Fibroblast of lung (primary cell): ENCODE results near the gene CLEC4F. TPM values are rescaled to one million over a fixed set of nuclear protein-coding genes. Genes with fewer than 3 reads are reported as not detected.

Experiments used
- DNase-seq, 2 donors: peaks; one replicate each; pipeline versions ENCODE4 v3.0.0 to v3.0.0-alpha.2; 2010; ENCODE audit warnings: low read depth in 2 of 2
- H2AFZ ChIP-seq: 2 replicates; pipeline ENCODE4 v1.5.1; 2012; ENCODE audit warnings: low read length, control low read depth, inconsistent platforms
- H3K27ac ChIP-seq: 2 replicates; pipeline ENCODE4 v1.5.1; 2011; ENCODE audit warnings: low read length, control low read depth; ENCODE audit not compliant: insufficient read depth
- H3K27me3 ChIP-seq: 2 replicates; pipeline ENCODE4 v1.5.1; 2011; ENCODE audit warnings: mild to moderate bottlenecking, low read length; ENCODE audit not compliant: control insufficient read depth, insufficient read depth
- H3K36me3 ChIP-seq: 2 replicates; pipeline ENCODE4 v1.5.1; 2011; ENCODE audit warnings: low read length; ENCODE audit not compliant: control insufficient read depth, insufficient read depth
- H3K4me1 ChIP-seq: 2 replicates; pipeline ENCODE4 v1.5.1; 2011; ENCODE audit warnings: low read length; ENCODE audit not compliant: control insufficient read depth, insufficient read depth; ENCODE audit errors: extremely low read depth
- H3K4me2 ChIP-seq: 2 replicates; pipeline ENCODE4 v1.5.1; 2011; ENCODE audit warnings: low read length, control low read depth; ENCODE audit not compliant: insufficient read depth; ENCODE audit errors: extremely low read depth
- H3K4me3 ChIP-seq, 4 experiments: fragments of 200-600 bp in 1 of 4; sonication (generic) in 1 of 4; replicated peaks in 1 of 4; 2 replicates each; pipeline ENCODE4 v1.5.1; 2011 to 2016; ENCODE audit warnings: low read length in 4 of 4, low read depth in 3 of 4, mild to moderate bottlenecking in 3 of 4, control low read depth in 2 of 4, inconsistent platforms in 1 of 4, mixed read lengths in 1 of 4; ENCODE audit not compliant: insufficient read depth in 1 of 4; ENCODE audit errors: control extremely low read depth in 1 of 4
- H3K79me2 ChIP-seq: 2 replicates; pipeline ENCODE4 v1.5.1; 2012; ENCODE audit warnings: mild to moderate bottlenecking, low read length, inconsistent platforms; ENCODE audit not compliant: control insufficient read depth, insufficient read depth
- H3K9ac ChIP-seq: 2 replicates; pipeline ENCODE4 v1.5.1; 2011; ENCODE audit warnings: mild to moderate bottlenecking, low read length, control low read depth; ENCODE audit not compliant: insufficient read depth
- H3K9me3 ChIP-seq: 2 replicates; pipeline ENCODE4 v1.5.1; 2012; ENCODE audit warnings: low read depth, low read length; ENCODE audit not compliant: control insufficient read depth, insufficient read depth
- H4K20me1 ChIP-seq: 2 replicates; pipeline ENCODE4 v1.5.1; 2011; ENCODE audit warnings: low read length; ENCODE audit not compliant: control insufficient read depth, insufficient read depth; ENCODE audit errors: extremely low read depth
- CTCF ChIP-seq, 2 donors: IDR thresholded peaks in 1 of 2; conservative IDR thresholded peaks in 1 of 2; 1 replicate in 1 of 2; 2 replicates in 1 of 2; pipeline ENCODE4 v1.5.1; 2011 to 2012; ENCODE audit warnings: low read length in 2 of 2, control low read depth in 1 of 2, inconsistent platforms in 1 of 2, low read depth in 1 of 2, mild to moderate bottlenecking in 1 of 2
- EZH2 ChIP-seq: IDR thresholded peaks from 2 replicates; pipeline ENCODE4 v1.5.1; 2012; ENCODE audit warnings: low read length, control low read depth, mild to moderate bottlenecking; ENCODE audit errors: missing control alignments
- polyA minus RNA-seq: library from RNA; depleted of rRNA, polyadenylated mRNA; stranded (reverse); fragments of >200 nt; gene quantifications from 2 replicates; pipeline ENCODE4 v1.2.3, GENCODE V29; 2011; ENCODE audit warnings: low replicate concordance
- polyA plus RNA-seq, 2 donors: library from polyadenylated mRNA; depleted of rRNA in 1 of 2; stranded (reverse) in 1 of 2; unstranded in 1 of 2; fragments of >200 nt; gene quantifications; 2 replicates each; pipeline ENCODE4 v1.2.1, GENCODE V29; 2011 to 2012; ENCODE audit warnings: missing spikeins in 1 of 2
- total RNA-seq: library from RNA; depleted of rRNA; stranded (reverse); fragments of >200 nt; gene quantifications from 2 replicates; pipeline ENCODE4 v1.2.1, GENCODE V29; 2014

The CLEC4F gene, protein sequence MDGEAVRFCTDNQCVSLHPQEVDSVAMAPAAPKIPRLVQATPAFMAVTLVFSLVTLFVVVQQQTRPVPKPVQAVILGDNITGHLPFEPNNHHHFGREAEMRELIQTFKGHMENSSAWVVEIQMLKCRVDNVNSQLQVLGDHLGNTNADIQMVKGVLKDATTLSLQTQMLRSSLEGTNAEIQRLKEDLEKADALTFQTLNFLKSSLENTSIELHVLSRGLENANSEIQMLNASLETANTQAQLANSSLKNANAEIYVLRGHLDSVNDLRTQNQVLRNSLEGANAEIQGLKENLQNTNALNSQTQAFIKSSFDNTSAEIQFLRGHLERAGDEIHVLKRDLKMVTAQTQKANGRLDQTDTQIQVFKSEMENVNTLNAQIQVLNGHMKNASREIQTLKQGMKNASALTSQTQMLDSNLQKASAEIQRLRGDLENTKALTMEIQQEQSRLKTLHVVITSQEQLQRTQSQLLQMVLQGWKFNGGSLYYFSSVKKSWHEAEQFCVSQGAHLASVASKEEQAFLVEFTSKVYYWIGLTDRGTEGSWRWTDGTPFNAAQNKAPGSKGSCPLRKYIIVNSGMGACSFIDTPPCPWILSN
- not detected in 2 replicates for total RNA-seq
- not detected in 2 replicates for polyA plus RNA-seq
- polyA plus RNA-seq (2012) = not detected in 2 replicates
- polyA minus RNA-seq = not detected in 2 replicates

DNA sequence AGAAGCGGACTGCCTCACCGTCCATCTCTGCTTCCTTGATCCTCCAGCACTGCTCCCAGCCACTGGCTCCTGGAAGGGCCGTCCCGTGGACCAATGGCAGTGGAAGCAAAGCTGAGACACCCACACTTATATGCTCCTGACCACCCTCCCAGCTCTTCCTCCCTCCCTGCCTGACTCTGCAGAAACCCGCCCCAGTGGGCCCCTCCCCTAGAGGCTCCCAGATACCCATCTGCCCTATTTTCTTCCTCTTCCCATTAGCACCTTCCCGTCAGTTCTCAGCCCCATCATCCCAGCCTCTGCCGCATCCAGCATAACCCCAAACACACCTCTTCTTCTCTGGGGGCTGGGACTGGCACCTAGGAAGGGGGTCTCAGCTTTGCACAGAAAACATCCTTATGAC lies at the start of gene CLEC4F:
TSS of gene CLEC4F (minus strand) at position 101 of the 400 bp plus-strand sequence. CDS start at position 25, 76 bp downstream.
- H3K4me2 ChIP-seq = no peak within 1 kb of the TSS

GRCh38 chr2:70868970-70869369 lies 48.6 kb upstream of the CLEC4F start:
- no peak for DNase-seq
- H3K27ac ChIP-seq = no peak overlapping the region
- H2AFZ ChIP-seq = no peak overlapping the region
- H3K4me3 ChIP-seq = no peak overlapping the region
- no peak for TF ChIP-seq EZH2
- no peak for TF ChIP-seq CTCF (conservative IDR thresholded peaks at IDR 0.05 in 1 of 2, IDR thresholded peaks at IDR 0.05 in 1 of 2; ENCODE audit: low read depth in 1 of 2, low read length in 2 of 2)
- no peaks in the 10 kb centered on the region for H4K20me1 ChIP-seq
- H3K9me3 ChIP-seq = no peaks in the 10 kb centered on the region
- no peak overlapping the region for H3K9ac ChIP-seq
- H3K27me3 ChIP-seq = no peaks in the 10 kb centered on the region
- H3K4me2 ChIP-seq = no peak overlapping the region
- H3K36me3 ChIP-seq = no peaks in the 10 kb centered on the region
- H3K79me2 ChIP-seq = no peaks in the 10 kb centered on the region
- H3K4me1 ChIP-seq = peaks cover 2% of the 10 kb centered on the region

More for the DNA sequence above, at the start of gene CLEC4F:
- no peaks in the 10 kb centered on the region for H3K9me3 ChIP-seq
- H3K4me3 ChIP-seq = no peak within 1 kb of the TSS
- TF ChIP-seq EZH2 (no peak), CTCF (conservative IDR thresholded peaks at IDR 0.05 in 1 of 2, IDR thresholded peaks at IDR 0.05 in 1 of 2; ENCODE audit: low read depth in 1 of 2, low read length in 2 of 2) (no peak)
- no peak within 1 kb of the TSS for H3K9ac ChIP-seq
- H3K79me2 ChIP-seq = no peaks in the 10 kb centered on the region
- H4K20me1 ChIP-seq = no peaks in the 10 kb centered on the region
- H3K27ac ChIP-seq = no peak within 1 kb of the TSS
- no peaks in the 10 kb centered on the region for H3K4me1 ChIP-seq
- peaks cover 7% of the 10 kb centered on the region for H3K27me3 ChIP-seq
- H3K36me3 ChIP-seq = no peaks in the 10 kb centered on the region
- DNase-seq = no peak
- no peak within 1 kb of the TSS for H2AFZ ChIP-seq

GRCh38 chr2:70861777-70862625 lies 41.6 kb upstream of the CLEC4F start:
- no peak overlapping the region for H3K4me3 ChIP-seq
- no peak overlapping the region for H2AFZ ChIP-seq
- H3K4me2 ChIP-seq = peak overlapping the region; percentile 25
- H3K4me1 ChIP-seq = no peaks in the 10 kb centered on the region
- H3K27ac ChIP-seq = no peak overlapping the region
- peak; percentile 95 for TF ChIP-seq CTCF (conservative IDR thresholded peaks at IDR 0.05 in 1 of 2, IDR thresholded peaks at IDR 0.05 in 1 of 2; ENCODE audit: low read depth in 1 of 2, low read length in 2 of 2)
- TF ChIP-seq EZH2 = no peak
- no peaks in the 10 kb centered on the region for H3K79me2 ChIP-seq
- no peak overlapping the region for H3K9ac ChIP-seq
- H3K27me3 ChIP-seq = peaks cover 22% of the 10 kb centered on the region
- H3K36me3 ChIP-seq = no peaks in the 10 kb centered on the region
- DNase-seq = peak; percentile 55 to 72
- no peaks in the 10 kb centered on the region for H3K9me3 ChIP-seq
- no peaks in the 10 kb centered on the region for H4K20me1 ChIP-seq
